K562 (cell line): ENCODE measurements around the gene RERE. TPM values are rescaled to one million over a fixed set of nuclear protein-coding genes. Genes with fewer than 3 reads are reported as not detected.

Source experiments
- ATAC-seq: fragments of 200-7000 bp; cut with Tn5 transposase; 3 replicates; pipeline ENCODE4 v1.9.1; 2020; ENCODE audit warnings: moderate library complexity
- BruUV-seq: library from RNA; stranded (reverse); fragments of 400-500 nt; replicated peaks from 2 replicates; lab custom pipeline; 2021; lab: Mats Ljungman, UMichigan
- CTCF ChIA-PET: fragments of 300-600 bp; formaldehyde crosslinking; extraction: SDS; loops from one replicate; lab custom pipeline; 2021; ENCODE audit warnings: low intra/inter-chr PET ratio; lab: Yijun Ruan, JAX
- POLR2A ChIA-PET: fragments of 300-600, 350-650 bp; sonication (Branson Sonifier 250); formaldehyde crosslinking; extraction: SDS; loops from one replicate; lab custom pipeline; 2021; ENCODE audit warnings: antibody characterized with exemption, inconsistent platforms; lab: Yijun Ruan, JAX
- DNase-seq, 4 experiments: peaks; one replicate each; pipeline versions ENCODE4 v3.0.0 to v3.0.0-alpha.2; 2011 to 2018; ENCODE audit warnings: low spot score in 3 of 4, mixed read lengths in 3 of 4; ENCODE audit errors: extremely low read depth in 1 of 4
- FAIRE-seq: peaks from 2 replicates; lab custom pipeline; 2011; peaks lifted over from hg19 to GRCh38; lab: Jason Lieb, UNC
- H2AFZ ChIP-seq: 2 replicates; pipeline ENCODE4 v1.6.0; 2011; ENCODE audit warnings: low read depth, low read length, control low read depth, inconsistent platforms
- H3K27ac ChIP-seq: fragments of 200-600 bp; 3 replicates; pipeline ENCODE4 v1.8.0; 2011; ENCODE audit warnings: low read depth, mild to moderate bottlenecking, control low read depth, inconsistent platforms, low read length, moderate library complexity, mixed read lengths; ENCODE audit errors: extremely low read depth
- H3K27me3 ChIP-seq, 2 experiments: fragments of 300-600 bp in 1 of 2; 2 replicates in 1 of 2; 3 replicates in 1 of 2; pipeline versions ENCODE4 v1.6.0 to v1.8.0; 2011; ENCODE audit warnings: inconsistent platforms in 2 of 2, low read length in 2 of 2, mild to moderate bottlenecking in 1 of 2, mixed read lengths in 1 of 2, moderate library complexity in 1 of 2; ENCODE audit not compliant: control insufficient read depth in 2 of 2, insufficient read depth in 2 of 2
- H3K36me3 ChIP-seq: fragments of 300-600 bp; 3 replicates; pipeline ENCODE4 v1.8.0; 2011; ENCODE audit warnings: mild to moderate bottlenecking, low read length, inconsistent platforms; ENCODE audit not compliant: control insufficient read depth, insufficient read depth
- H3K4me1 ChIP-seq, 2 experiments: fragments of 200-600 bp in 1 of 2; replicated peaks in 1 of 2; 2 replicates in 1 of 2; 3 replicates in 1 of 2; pipeline versions ENCODE4 v1.5.1 to v1.8.0; 2011; ENCODE audit warnings: inconsistent platforms in 2 of 2, low read length in 2 of 2, mild to moderate bottlenecking in 1 of 2, mixed read lengths in 1 of 2, moderate library complexity in 1 of 2; ENCODE audit not compliant: control insufficient read depth in 2 of 2, insufficient read depth in 2 of 2
- H3K4me2 ChIP-seq: 2 replicates; pipeline ENCODE4 v1.6.1; 2011; ENCODE audit warnings: low read length, control low read depth, inconsistent platforms, mixed read lengths; ENCODE audit not compliant: insufficient read depth
- H3K4me3 ChIP-seq: fragments of 200-600 bp; sonication (generic), shearing (Covaris generic); 2 replicates; pipeline ENCODE4 v1.5.1; 2016; ENCODE audit warnings: control low read depth, inconsistent platforms
- H3K79me2 ChIP-seq: fragments of 200-600 bp; 3 replicates; pipeline ENCODE4 v1.8.0; 2011; ENCODE audit warnings: low read length, inconsistent platforms; ENCODE audit not compliant: control insufficient read depth, insufficient read depth
- H3K9ac ChIP-seq, 2 experiments: 2 replicates each; pipeline versions ENCODE4 v1.6.0 to v1.6.1; 2011; ENCODE audit warnings: low read depth in 2 of 2, low read length in 2 of 2, control low read depth in 1 of 2, inconsistent platforms in 1 of 2, mild to moderate bottlenecking in 1 of 2, mixed read lengths in 1 of 2; ENCODE audit not compliant: insufficient read depth in 1 of 2
- H3K9me1 ChIP-seq: one replicate; pipeline ENCODE4 v1.6.0; 2011; ENCODE audit warnings: inconsistent platforms, mild to moderate bottlenecking, low read length, moderate library complexity; ENCODE audit not compliant: control insufficient read depth, insufficient read depth
- H3K9me3 ChIP-seq: replicated peaks from 2 replicates; pipeline ENCODE4 v1.5.1; 2011; ENCODE audit warnings: low read depth, low read length, inconsistent platforms; ENCODE audit not compliant: control insufficient read depth, insufficient read depth
- H4K20me1 ChIP-seq: replicated peaks from 2 replicates; pipeline ENCODE4 v1.6.1; 2011; ENCODE audit warnings: low read length, inconsistent platforms, mixed read lengths; ENCODE audit not compliant: control insufficient read depth, insufficient read depth
- KAT7 ChIP-seq: sonication (generic); formaldehyde crosslinking; IDR thresholded peaks from 2 replicates; pipeline ENCODE4 v1.8.0; 2022; ENCODE audit warnings: missing genetic modification reagents, mild to moderate bottlenecking, borderline replicate concordance
- POLR3G ChIP-seq: IDR thresholded peaks from 2 replicates; pipeline ENCODE4 v1.6.1; 2011; ENCODE audit not compliant: insufficient read length, insufficient replicate concordance; ENCODE audit errors: extremely low read depth
- PTRF ChIP-seq: fragments of 450-650 bp; IDR thresholded peaks from 2 replicates; pipeline ENCODE4 v1.6.1; 2016; ENCODE audit warnings: mild to moderate bottlenecking, missing genetic modification characterization, missing compliant biosample characterization
- WGBS: fragments of 100-300 bp; shearing (Covaris generic); methylation state at CpG from one replicate; pipeline ENCODE4 v1.1.6; 2016; ENCODE audit warnings: low coverage, mixed read lengths; ENCODE audit not compliant: insufficient coverage; ENCODE audit errors: missing lambda C conversion rate; 5-methylcytosine and 5-hydroxymethylcytosine counted together
- in situ Hi-C: fragments of 300-500 bp; cut with MboI; formaldehyde crosslinking; loops from 4 replicates; pipeline ENCODE4 v1.15.0; 2018; ENCODE audit warnings: inconsistent platforms, mixed read lengths
- intact Hi-C: fragments of 100-400 bp; cut with micrococcal nuclease; formaldehyde crosslinking; loops from 2 replicates; pipeline ENCODE4 v1.14.2; 2022
- polyA plus RNA-seq, 8 experiments: library from polyadenylated mRNA; depleted of rRNA in 4 of 8; stranded (reverse) in 5 of 8; unstranded in 3 of 8; fragments of >200 nt; fragmentation: Nextera tagmentation in 2 of 8; fragmentation: Illumina TruSeq in 1 of 8; extraction: Ambion mirVana in 2 of 8; extraction: Trizol in 1 of 8; gene quantifications; 2 replicates each; pipeline versions ENCODE4 v1.2.1 to v1.2.3, GENCODE V29; 2011 to 2014; ENCODE audit warnings: inconsistent platforms in 1 of 8, missing spikeins in 1 of 8
- total RNA-seq, 7 experiments: library from RNA; depleted of rRNA in 6 of 7; stranded (reverse); fragments of >200 nt in 6 of 7; fragmentation: Illumina TruSeq in 2 of 7; extraction: Trizol in 2 of 7; gene quantifications; 2 replicates each; pipeline versions ENCODE4 v1.2.1 to v1.2.3, GENCODE V29; 2011 to 2021; ENCODE audit warnings: low replicate concordance in 1 of 7

Gene RERE
- total and polyA plus RNA-seq, 9 of the 15 experiments (the other 6 are each of a cell fraction or from before 2014, with no cell fraction given): 3.0 to 51.5 (median 13.4) TPM

- TF ChIP-seq KAT7 (CRISPR knock-in tag): no peak
Observed at GRCh38 chr1:8731162-8731561, 86.3 kb downstream of the RERE start (continued).

- intact Hi-C loops (loop anchor here (5.0 to 10.0 kb wide), 2 partner anchors 119 to 354 kb away; no protein-coding TSS in a partner anchor), in situ Hi-C loops (loop anchor here (5.0 kb wide), 1 partner anchor 166 kb away; no protein-coding TSS in a partner anchor)
- no peaks in the 10 kb centered on the region for H3K36me3 ChIP-seq
- ChIA-PET CTCF (interaction anchor here (0.7 kb wide), 1 partner anchor 417 kb away, joined by 4 read pairs; no protein-coding TSS in a partner anchor), POLR2A (interaction anchor here (0.9 to 1.1 kb wide), 2 partner anchors 9 to 13 kb away, joined by 3 read pairs; no protein-coding TSS in a partner anchor)
- no peak for DNase-seq
- no peak for ATAC-seq
- H3K9me3 ChIP-seq: no peaks in the 10 kb centered on the region
- peaks cover 0 to 4% of the 10 kb centered on the region in 2 experiments; a peak in 1 of 5 replicates for H3K4me1 ChIP-seq
- no TSS peak for BruUV-seq
- FAIRE-seq: no peak
- H4K20me1 ChIP-seq: no peaks in the 10 kb centered on the region
- H3K4me2 ChIP-seq: no peak overlapping the region
- H3K4me3 ChIP-seq: no peak overlapping the region
- peaks cover 25% of the 10 kb centered on the region for H3K79me2 ChIP-seq
- TF ChIP-seq POLR3G (no peak), PTRF (no peak)
- TF ChIP-seq, all 486 proteins: peak for 0
- no peak overlapping the region for H2AFZ ChIP-seq
- no peak overlapping the region for H3K9ac ChIP-seq
- WGBS: 44% methylated on average over 3 of the region's 3 CpGs
- H3K27me3 ChIP-seq: no peaks in the 10 kb centered on the region
- H3K9me1 ChIP-seq: no peaks in the 10 kb centered on the region
- H3K27ac ChIP-seq: no peak overlapping the region
Observed at GRCh38 chr1:8728464-8728863, 89.0 kb downstream of the RERE start.
